Mammary epithelial cell (primary cell): ENCODE data around the gene G6PC3.

Experiments
- EZH2 ChIP-seq: IDR thresholded peaks from 2 replicates; pipeline ENCODE4 v1.6.1; 2012; ENCODE audit warnings: low read length, inconsistent platforms, borderline replicate concordance
- TF ChIP-seq, protein P1 (sequence below), 2 donors: IDR thresholded peaks in 1 of 2; conservative IDR thresholded peaks in 1 of 2; 2 replicates each; pipeline ENCODE4 v1.5.1; 2011 to 2012; ENCODE audit warnings: inconsistent platforms in 2 of 2, low read length in 2 of 2, mild to moderate bottlenecking in 2 of 2, control low read depth in 1 of 2, low read depth in 1 of 2; ENCODE audit not compliant: insufficient read depth in 1 of 2; ENCODE audit errors: extremely low read depth in 1 of 2

DNA sequence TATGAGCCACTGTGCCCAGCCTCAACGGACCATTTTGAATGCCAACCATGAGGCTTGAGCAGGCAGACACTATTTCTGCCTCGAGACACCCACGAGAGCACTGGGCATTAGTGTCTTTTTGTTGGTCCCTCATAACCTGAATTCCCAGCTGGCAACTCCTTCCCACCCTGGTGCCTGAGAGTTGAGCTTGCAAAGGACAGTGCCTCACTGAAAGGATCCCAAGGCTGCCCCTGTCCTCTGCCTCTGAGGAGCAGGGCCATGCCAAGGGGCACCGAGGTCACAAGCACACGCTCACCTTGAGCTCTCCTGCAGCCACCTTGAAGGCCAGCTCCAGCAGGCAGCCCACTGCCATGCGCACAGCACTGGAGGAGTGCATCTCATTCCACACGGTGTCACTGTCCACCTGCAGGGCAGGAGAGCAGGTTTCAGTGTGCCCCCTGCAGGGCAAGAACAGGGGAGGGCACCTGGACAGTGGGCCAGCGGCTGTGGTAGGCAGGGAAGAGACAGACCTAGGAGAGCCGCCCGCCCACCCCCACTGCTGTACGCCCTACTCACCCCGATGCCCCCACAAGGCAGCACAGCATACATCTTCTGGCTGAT, 12.8 kb downstream of the G6PC3 start:
- no peak for TF ChIP-seq EZH2
- TF ChIP-seq, protein P1, sequence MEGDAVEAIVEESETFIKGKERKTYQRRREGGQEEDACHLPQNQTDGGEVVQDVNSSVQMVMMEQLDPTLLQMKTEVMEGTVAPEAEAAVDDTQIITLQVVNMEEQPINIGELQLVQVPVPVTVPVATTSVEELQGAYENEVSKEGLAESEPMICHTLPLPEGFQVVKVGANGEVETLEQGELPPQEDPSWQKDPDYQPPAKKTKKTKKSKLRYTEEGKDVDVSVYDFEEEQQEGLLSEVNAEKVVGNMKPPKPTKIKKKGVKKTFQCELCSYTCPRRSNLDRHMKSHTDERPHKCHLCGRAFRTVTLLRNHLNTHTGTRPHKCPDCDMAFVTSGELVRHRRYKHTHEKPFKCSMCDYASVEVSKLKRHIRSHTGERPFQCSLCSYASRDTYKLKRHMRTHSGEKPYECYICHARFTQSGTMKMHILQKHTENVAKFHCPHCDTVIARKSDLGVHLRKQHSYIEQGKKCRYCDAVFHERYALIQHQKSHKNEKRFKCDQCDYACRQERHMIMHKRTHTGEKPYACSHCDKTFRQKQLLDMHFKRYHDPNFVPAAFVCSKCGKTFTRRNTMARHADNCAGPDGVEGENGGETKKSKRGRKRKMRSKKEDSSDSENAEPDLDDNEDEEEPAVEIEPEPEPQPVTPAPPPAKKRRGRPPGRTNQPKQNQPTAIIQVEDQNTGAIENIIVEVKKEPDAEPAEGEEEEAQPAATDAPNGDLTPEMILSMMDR (conservative IDR thresholded peaks at IDR 0.05 in 1 of 2, IDR thresholded peaks at IDR 0.05 in 1 of 2; ENCODE audit: extremely low read depth in 1 of 2, insufficient read depth in 1 of 2, low read depth in 1 of 2, low read length in 2 of 2) = peak; percentile 42 to 46
